ENCODE data around the gene MAFF.

Gene MAFF

GRCh38 chr22:38164551-38164918, 37.3 kb upstream of the MAFF start:
- no peak overlapping the region for H3K4me3 ChIP-seq (replicated peaks; ENCODE audit: low read depth, low read length)
- TF ChIP-seq, protein P1, sequence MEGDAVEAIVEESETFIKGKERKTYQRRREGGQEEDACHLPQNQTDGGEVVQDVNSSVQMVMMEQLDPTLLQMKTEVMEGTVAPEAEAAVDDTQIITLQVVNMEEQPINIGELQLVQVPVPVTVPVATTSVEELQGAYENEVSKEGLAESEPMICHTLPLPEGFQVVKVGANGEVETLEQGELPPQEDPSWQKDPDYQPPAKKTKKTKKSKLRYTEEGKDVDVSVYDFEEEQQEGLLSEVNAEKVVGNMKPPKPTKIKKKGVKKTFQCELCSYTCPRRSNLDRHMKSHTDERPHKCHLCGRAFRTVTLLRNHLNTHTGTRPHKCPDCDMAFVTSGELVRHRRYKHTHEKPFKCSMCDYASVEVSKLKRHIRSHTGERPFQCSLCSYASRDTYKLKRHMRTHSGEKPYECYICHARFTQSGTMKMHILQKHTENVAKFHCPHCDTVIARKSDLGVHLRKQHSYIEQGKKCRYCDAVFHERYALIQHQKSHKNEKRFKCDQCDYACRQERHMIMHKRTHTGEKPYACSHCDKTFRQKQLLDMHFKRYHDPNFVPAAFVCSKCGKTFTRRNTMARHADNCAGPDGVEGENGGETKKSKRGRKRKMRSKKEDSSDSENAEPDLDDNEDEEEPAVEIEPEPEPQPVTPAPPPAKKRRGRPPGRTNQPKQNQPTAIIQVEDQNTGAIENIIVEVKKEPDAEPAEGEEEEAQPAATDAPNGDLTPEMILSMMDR (IDR thresholded peaks at IDR 0.05; ENCODE audit: low read depth, low read length, missing control alignments): no peak
- no peak for DNase-seq (ENCODE audit: extremely low read depth, low read depth)

- no peak for DNase-seq (ENCODE audit: extremely low read depth, low read depth)
- TF ChIP-seq, protein P1 (IDR thresholded peaks at IDR 0.05; ENCODE audit: low read depth, low read length, missing control alignments): no peak
- no peak overlapping the region for H3K4me3 ChIP-seq (replicated peaks; ENCODE audit: low read depth, low read length)
Observed at GRCh38 chr22:38165922-38166593, 35.7 kb upstream of the MAFF start.

DNA sequence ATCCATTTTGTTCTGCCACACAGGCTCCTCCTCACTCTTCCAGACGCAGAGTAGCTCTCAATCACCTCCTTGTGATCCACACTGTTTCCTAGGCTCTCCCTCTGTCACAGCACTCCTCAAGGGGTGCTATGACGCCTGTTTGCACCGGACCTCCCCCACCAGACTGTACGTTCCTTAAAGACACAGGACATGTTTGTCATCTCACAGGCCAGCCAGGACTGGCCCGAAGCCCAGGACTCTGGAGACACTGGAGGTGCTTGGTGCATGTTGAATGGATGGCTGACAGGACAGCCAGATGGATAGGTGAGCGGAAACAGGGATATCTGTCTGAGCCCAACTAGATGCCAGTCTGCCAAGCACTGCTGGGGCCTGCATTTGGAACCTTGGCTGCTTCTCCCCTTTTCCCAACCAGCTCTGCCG, 33.8 kb upstream of the MAFF start:
- TF ChIP-seq, protein P1 (IDR thresholded peaks at IDR 0.05; ENCODE audit: low read depth, low read length, missing control alignments): no peak
- H3K4me3 ChIP-seq (replicated peaks; ENCODE audit: low read depth, low read length): no peak overlapping the region
- DNase-seq (ENCODE audit: extremely low read depth, low read depth): no peak

- TF ChIP-seq, protein P1 (IDR thresholded peaks at IDR 0.05; ENCODE audit: low read depth, low read length, missing control alignments): no peak
- DNase-seq (ENCODE audit: extremely low read depth, low read depth): no peak
- no peak overlapping the region for H3K4me3 ChIP-seq (replicated peaks; ENCODE audit: low read depth, low read length)
Observed at GRCh38 chr22:38169116-38169515, 32.7 kb upstream of the MAFF start.

DNA sequence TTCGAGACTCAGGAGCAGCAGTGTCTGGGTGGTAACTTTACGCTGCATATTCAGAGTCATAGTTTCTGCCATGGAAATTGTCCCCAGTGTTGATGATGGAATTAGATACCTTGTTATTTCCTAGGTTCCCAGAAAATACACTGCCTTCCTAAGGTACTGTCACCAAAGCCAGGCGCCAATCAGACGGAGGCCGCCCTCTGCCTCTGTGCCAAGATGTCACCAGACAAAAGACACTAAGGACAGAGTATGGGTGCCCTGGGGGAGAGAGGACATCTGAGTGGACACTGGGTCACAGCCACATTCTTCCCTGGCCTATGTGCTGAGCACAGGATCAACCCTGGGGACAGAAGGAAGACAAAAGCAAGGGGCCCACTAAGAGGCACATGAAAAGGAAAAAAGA, 31.3 kb upstream of the MAFF start:
- no peak overlapping the region for H3K4me3 ChIP-seq (replicated peaks; ENCODE audit: low read depth, low read length)
- no peak for DNase-seq (ENCODE audit: extremely low read depth, low read depth)
- TF ChIP-seq, protein P1 (IDR thresholded peaks at IDR 0.05; ENCODE audit: low read depth, low read length, missing control alignments): no peak

GRCh38 chr22:38171927-38172831, 29.6 kb upstream of the MAFF start:
- no peak for DNase-seq (ENCODE audit: extremely low read depth, low read depth)
- TF ChIP-seq, protein P1 (IDR thresholded peaks at IDR 0.05; ENCODE audit: low read depth, low read length, missing control alignments): no peak

More at GRCh38 chr22:38171927-38172831, 29.6 kb upstream of the MAFF start:
- H3K4me3 ChIP-seq (replicated peaks; ENCODE audit: low read depth, low read length): no peak overlapping the region
